ENCODE measurements around the gene POLR1E.

The POLR1E gene

DNA sequence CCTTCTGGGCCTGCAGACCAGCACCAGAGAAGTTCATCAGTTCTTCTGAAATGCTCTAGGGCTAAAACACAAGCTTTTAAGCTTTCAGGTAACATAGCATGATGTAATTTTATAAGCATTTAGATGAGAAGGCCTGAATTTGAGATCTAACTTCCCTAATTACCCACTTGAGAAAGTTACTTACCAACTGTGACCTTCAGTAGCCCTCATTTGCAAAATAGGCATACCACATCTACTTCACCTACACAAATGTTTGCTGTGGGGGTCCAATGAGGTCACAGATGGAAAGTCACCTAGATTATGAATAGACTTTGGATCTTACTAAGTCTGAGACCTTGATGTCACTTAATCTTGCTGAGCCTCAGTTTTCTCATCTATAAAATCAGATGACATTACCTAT, 53.9 kb downstream of the POLR1E start:
- no peak for DNase-seq (ENCODE audit: low spot score)
- no peak overlapping the region for H3K27ac ChIP-seq
- no peak overlapping the region for H3K4me3 ChIP-seq
- TF ChIP-seq, protein P1, sequence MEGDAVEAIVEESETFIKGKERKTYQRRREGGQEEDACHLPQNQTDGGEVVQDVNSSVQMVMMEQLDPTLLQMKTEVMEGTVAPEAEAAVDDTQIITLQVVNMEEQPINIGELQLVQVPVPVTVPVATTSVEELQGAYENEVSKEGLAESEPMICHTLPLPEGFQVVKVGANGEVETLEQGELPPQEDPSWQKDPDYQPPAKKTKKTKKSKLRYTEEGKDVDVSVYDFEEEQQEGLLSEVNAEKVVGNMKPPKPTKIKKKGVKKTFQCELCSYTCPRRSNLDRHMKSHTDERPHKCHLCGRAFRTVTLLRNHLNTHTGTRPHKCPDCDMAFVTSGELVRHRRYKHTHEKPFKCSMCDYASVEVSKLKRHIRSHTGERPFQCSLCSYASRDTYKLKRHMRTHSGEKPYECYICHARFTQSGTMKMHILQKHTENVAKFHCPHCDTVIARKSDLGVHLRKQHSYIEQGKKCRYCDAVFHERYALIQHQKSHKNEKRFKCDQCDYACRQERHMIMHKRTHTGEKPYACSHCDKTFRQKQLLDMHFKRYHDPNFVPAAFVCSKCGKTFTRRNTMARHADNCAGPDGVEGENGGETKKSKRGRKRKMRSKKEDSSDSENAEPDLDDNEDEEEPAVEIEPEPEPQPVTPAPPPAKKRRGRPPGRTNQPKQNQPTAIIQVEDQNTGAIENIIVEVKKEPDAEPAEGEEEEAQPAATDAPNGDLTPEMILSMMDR (IDR thresholded peaks at IDR 0.05), result no peak

DNA sequence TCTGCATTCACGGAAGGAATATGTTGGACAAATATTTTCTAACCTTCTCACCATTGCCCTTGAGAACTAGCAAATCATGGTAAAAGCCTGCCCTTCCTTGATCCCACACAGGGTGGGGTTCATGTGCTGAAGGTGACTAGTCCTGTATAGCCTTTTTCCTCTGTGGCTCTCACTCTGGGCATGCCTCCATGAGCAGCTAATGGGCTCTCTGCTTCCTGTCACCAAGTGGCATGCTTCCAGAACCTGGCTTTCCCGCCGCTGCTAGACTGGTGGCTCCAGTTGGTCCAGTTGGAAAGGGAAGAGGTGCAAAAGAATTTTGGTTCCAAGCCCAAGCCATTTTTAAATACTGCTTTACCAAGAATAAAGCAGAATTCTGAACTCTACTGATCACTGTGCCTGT, 54.9 kb downstream of the POLR1E start:
- H3K27ac ChIP-seq, result no peak overlapping the region
- no peak overlapping the region for H3K4me3 ChIP-seq
- no peak for DNase-seq (ENCODE audit: low spot score)
- TF ChIP-seq, protein P1 (IDR thresholded peaks at IDR 0.05), result no peak

DNA sequence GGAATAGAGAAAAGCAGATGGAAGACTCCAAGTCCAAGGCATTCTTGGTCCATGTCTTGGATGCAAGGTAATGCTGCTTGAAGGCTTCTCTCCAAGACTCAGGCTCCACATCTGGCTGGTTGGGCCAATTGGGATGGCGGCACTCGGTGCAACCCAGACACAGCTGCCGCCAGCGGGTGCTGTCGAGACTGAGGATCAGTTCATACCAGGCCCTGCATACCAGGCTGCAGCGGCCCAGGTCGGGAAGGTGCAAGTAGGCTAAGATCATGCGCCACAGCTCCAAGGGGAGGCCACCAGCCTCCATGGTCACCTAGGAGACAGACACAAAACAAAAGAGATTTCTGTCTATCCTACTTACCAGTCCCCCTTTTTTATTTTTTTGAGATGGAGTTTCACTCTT, 55.7 kb downstream of the POLR1E start:
- Histone ChIP-seq H3K27ac (no peak overlapping the region), H3K4me3 (no peak overlapping the region)
- DNase-seq (ENCODE audit: low spot score), result no peak
- TF ChIP-seq, protein P1 (IDR thresholded peaks at IDR 0.05), result no peak

DNA sequence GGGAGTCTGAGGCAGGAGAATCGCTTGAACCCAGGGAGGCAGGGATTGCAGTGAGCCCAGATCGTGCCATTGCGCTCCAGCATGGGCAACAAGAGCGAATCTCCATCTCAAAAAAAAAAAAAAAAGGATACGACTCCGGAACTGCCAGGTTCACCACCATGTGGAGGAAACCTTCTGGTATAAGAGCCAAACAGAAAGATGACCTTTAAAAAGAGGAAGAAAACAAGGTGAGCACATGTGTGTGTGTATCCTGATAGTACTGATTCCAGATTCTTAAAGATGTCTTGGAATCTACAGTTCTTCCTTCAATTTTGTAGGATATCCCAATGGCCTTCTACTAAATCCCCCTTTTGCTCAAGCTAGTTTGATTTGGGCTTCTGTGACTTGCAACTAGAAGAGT, 56.7 kb downstream of the POLR1E start:
- Histone ChIP-seq H3K27ac (no peak overlapping the region), H3K4me3 (no peak overlapping the region)
- TF ChIP-seq, protein P1 (IDR thresholded peaks at IDR 0.05), result no peak
- no peak for DNase-seq (ENCODE audit: low spot score)

DNA sequence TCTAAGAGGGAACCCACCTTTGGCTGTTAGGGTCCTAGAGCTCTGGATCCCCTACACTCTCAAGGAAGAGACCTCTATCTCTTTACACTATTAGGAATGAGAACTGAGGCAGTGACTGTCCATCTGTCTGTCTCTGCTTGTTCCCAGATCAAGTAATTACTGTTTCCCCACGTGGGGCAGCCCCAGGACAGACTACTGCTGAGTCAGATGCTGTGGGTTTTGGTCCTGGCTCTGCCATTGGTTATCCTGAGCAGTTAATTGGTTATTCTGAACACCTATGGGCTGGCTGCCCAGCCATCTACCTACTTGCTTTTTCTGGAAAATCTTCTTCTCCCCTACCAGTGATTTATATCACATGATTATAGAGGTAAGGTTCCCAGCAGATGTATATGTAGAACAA, 57.1 kb downstream of the POLR1E start:
- no peak overlapping the region for H3K27ac ChIP-seq
- TF ChIP-seq, protein P1 (IDR thresholded peaks at IDR 0.05), result no peak
- H3K4me3 ChIP-seq, result no peak overlapping the region
- DNase-seq (ENCODE audit: low spot score), result no peak

DNA sequence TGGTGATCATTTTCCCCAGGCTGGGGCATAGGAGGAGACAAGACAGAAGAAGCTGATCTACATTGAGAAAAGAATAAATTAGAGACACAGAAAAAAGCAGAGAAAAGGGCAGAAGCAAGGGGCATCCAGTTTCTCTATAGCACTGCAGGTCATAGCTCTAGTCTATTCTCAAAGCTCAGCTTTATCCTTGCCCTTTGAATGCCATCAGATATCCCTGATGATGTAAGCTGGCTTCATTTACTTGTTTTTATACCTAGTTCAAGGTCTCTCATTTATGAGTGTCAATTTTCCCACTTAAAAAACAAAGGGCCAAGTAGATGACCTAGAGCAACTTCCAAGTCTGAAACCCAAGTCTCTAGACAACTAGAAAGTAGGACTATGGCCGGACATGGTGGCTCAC, 57.7 kb downstream of the POLR1E start:
- DNase-seq (ENCODE audit: low spot score), result no peak
- Histone ChIP-seq H3K4me3 (no peak overlapping the region), H3K27ac (no peak overlapping the region)
- TF ChIP-seq, protein P1 (IDR thresholded peaks at IDR 0.05), result no peak

DNA sequence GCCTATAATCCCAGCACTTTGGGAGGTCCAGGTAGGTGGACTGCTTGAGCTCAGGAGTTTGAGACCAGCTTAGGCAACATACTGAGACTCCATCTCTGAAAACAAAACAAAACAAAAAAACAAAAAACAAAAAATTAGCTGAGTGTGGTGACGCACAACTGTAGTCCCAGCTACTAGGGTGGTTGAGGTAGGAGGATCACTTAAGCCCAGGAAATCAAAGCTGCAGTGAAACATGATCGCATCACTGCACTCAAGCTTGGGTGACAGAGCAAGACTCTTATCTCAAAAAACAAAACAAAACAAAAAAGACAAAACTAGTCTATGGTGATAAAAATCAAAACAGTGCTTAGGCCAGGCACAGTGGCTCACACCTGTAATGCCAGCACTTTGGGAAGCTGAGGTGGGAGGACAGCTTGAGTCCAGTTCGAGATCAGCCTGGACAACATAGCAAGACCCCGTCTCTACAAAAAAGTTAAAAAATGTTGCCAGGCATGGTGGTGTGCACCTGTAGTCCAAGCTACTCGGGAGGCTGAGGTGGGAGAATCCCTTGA, 61.7 kb downstream of the POLR1E start:
- no peak for DNase-seq (ENCODE audit: low spot score)
- TF ChIP-seq, protein P1 (IDR thresholded peaks at IDR 0.05), result no peak

More for the DNA sequence above, 61.7 kb downstream of the POLR1E start:
- Histone ChIP-seq H3K4me3 (no peak overlapping the region), H3K27ac (no peak overlapping the region)
